ENCODE results near the gene SMC6.

SMC6 gene

DNA sequence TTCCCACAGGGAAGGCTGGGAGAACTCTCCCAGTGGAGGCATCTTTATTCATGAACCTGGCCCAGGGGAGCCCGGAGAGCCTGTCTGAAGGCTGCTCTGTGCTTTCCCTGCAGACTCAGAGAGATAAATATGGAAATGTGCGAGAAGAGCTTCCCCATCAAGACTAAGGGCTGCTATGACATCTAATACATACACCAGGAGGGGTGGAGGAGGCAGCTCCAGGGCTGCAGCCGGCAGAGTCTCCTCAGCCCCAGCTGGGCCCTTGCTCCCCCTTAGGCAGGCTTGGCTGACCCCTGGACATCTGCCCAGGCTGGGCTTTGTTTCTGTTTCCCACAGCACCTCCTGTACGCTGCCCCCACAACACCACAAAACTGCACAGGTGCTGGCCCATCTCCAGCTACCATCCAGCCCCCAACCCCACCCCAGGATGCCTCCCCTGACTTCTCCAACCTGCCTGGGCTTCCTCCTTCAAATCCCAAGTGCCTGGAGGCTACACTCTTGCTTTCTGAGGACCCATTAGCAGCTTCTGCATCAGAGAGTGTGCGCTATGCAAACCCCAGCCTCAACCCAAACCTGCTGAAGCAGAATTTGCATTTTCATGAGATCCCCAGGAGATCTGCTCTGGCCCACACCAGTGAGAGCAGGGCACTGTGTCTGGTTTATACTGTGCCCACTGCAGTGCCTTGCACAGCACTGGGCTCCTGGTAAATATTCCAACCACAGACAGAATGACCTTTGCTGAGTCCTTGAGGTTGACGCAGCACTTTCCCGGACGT is 116.3 kb downstream of the SMC6 start:
- no peaks in the 10 kb centered on the region for H3K4me1 Mint-ChIP-seq (ENCODE audit: low read depth)
- H3K36me3 Mint-ChIP-seq (ENCODE audit: low read depth), result no peaks in the 10 kb centered on the region
- no peak overlapping the region for H3K27ac Mint-ChIP-seq
- H3K9me3 Mint-ChIP-seq, result no peaks in the 10 kb centered on the region
- DNase-seq, result no peak
- no peaks in the 10 kb centered on the region for H3K27me3 Mint-ChIP-seq
- no peak overlapping the region for H3K4me3 Mint-ChIP-seq

- H3K27me3 Mint-ChIP-seq, result no peaks in the 10 kb centered on the region
- DNase-seq, result no peak
- no peaks in the 10 kb centered on the region for H3K4me1 Mint-ChIP-seq (ENCODE audit: low read depth)
- H3K27ac Mint-ChIP-seq, result no peak overlapping the region
- H3K4me3 Mint-ChIP-seq, result no peak overlapping the region
- H3K36me3 Mint-ChIP-seq (ENCODE audit: low read depth), result no peaks in the 10 kb centered on the region
- H3K9me3 Mint-ChIP-seq, result no peaks in the 10 kb centered on the region
These were observed 117.4 kb downstream of the SMC6 start for GRCh38 chr2:17636257-17636656.

DNA sequence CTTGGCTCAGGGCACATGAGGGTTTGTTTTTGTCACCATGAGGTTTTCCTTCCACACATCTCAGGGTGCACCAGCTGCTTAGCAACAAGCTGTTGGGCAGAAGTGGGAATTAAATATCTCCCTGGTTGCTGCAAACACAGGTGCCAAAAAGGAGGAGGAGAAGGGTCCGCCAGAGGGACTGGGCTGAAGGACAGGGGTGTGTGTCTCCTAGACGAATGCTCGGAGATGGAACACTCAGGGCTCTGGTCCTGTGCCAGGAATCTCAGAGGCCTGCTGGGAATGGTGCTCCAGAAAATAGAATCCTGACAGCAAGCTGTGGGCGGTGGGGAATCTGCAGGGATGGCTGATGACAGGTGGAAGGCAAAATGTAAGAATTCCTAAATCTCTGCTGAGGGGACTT is 118.6 kb downstream of the SMC6 start:
- Mint-ChIP-seq H3K9me3 (no peaks in the 10 kb centered on the region), H3K27me3 (no peaks in the 10 kb centered on the region)

DNA sequence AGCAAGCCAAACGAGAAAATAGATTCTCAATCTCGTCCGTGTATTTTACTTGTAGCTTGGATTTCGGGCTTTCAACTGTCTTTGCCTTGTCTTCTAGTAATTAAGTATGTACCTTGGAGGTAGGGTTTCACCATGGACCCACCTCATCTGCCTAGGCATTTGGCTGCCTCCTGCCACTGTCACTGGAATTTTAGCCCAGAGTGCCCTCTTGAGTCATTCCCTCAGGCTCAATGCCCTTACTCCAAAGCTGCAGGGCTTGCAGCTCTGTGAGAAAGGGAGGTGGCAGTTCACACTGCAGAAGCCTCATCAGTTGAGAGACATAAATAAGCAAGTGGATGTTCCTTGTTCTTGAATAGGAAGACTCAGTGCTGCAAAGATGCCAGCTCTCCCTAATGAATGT is 123.5 kb downstream of the SMC6 start:
- no peaks in the 10 kb centered on the region for H3K4me1 Mint-ChIP-seq (ENCODE audit: low read depth)
- H3K9me3 Mint-ChIP-seq, result no peaks in the 10 kb centered on the region
- peaks cover 3% of the 10 kb centered on the region for H3K27me3 Mint-ChIP-seq
- no peaks in the 10 kb centered on the region for H3K36me3 Mint-ChIP-seq (ENCODE audit: low read depth)
- H3K4me3 Mint-ChIP-seq, result no peak overlapping the region
- no peak overlapping the region for H3K27ac Mint-ChIP-seq
- DNase-seq, result no peak

More for the DNA sequence above, 118.6 kb downstream of the SMC6 start:
- no peaks in the 10 kb centered on the region for H3K4me1 Mint-ChIP-seq (ENCODE audit: low read depth)
- H3K4me3 Mint-ChIP-seq, result no peak overlapping the region
- no peaks in the 10 kb centered on the region for H3K36me3 Mint-ChIP-seq (ENCODE audit: low read depth)
- H3K27ac Mint-ChIP-seq, result no peak overlapping the region
- DNase-seq, result no peak

- Mint-ChIP-seq H3K4me1 (ENCODE audit: low read depth) (no peaks in the 10 kb centered on the region), H3K36me3 (ENCODE audit: low read depth) (no peaks in the 10 kb centered on the region), H3K9me3 (no peaks in the 10 kb centered on the region), H3K27ac (no peak overlapping the region), H3K4me3 (no peak overlapping the region), H3K27me3 (peaks cover 7% of the 10 kb centered on the region)
- no peak for DNase-seq
These were observed 125.0 kb downstream of the SMC6 start for GRCh38 chr2:17628349-17629261.

DNA sequence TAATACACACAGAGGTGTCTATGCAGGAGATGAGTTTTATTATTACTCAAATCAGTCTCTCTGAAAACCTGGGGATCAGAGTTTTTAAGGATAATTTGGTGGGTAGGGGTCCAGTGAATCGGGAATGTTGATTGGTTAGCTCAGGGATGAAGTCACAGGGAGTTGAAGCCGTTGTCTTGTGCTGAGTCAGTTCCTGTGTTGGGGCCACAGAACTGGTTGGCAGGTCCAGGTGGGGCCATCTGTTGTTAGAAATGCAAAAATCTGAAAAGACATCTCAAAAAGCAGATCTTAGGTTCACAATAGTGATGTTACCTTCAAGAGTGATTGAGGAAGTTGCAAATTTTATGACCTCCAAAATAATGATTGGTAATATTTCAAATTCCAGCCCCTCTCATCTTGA is 126.2 kb downstream of the SMC6 start:
- no peaks in the 10 kb centered on the region for H3K36me3 Mint-ChIP-seq (ENCODE audit: low read depth)
- H3K9me3 Mint-ChIP-seq, result no peaks in the 10 kb centered on the region
- no peak overlapping the region for H3K4me3 Mint-ChIP-seq
- H3K4me1 Mint-ChIP-seq (ENCODE audit: low read depth), result no peaks in the 10 kb centered on the region
- no peak for DNase-seq
- peaks cover 11% of the 10 kb centered on the region for H3K27me3 Mint-ChIP-seq
- H3K27ac Mint-ChIP-seq, result no peak overlapping the region

DNA sequence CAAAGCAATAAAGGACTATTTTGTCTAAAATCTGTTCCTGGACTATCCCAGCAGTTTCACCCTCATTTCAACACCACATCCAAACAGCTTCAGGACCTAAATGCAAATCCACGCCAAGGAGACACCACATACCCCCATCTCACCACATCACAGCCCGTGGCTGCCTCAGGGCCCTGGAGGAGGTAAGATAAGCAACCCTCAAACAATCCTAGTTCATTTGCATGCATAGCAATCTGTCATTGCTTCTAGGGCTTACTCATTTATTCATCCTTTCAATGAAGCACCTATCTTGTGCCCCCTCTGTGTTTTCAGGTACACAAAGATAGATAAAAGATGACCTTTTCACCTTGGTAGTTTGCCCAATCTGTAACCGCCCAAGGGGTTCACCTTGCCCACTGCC is 126.6 kb downstream of the SMC6 start:
- Mint-ChIP-seq H3K27ac (no peak overlapping the region), H3K9me3 (no peaks in the 10 kb centered on the region), H3K4me1 (ENCODE audit: low read depth) (no peaks in the 10 kb centered on the region), H3K27me3 (peaks cover 12% of the 10 kb centered on the region), H3K36me3 (ENCODE audit: low read depth) (no peaks in the 10 kb centered on the region), H3K4me3 (no peak overlapping the region)
- no peak for DNase-seq

GRCh38 chr2:17625446-17625845 is 128.2 kb downstream of the SMC6 start:
- DNase-seq, result no peak
- H3K4me1 Mint-ChIP-seq (ENCODE audit: low read depth), result no peaks in the 10 kb centered on the region

DNA sequence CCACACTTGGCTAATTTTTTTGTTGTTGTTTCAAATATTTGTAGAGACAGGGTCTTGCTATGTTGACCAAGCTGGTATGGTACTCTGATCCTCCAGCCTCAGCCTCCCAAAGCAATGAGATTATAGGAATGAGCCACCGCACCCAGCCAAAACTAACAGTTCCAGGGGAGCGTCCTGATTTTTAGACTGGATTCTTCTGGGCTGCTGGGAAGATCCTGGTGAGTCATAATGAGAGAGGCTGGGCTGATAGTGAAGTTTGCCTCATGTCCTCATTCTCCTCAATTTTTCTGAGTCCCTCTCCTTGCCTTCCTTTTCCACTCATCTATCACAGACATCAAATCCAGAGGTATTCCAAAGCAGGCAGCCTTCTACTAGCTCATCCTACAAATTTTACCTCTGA is 131.8 kb downstream of the SMC6 start:
- Mint-ChIP-seq H3K27ac (no peak overlapping the region), H3K27me3 (peaks cover 28% of the 10 kb centered on the region), H3K36me3 (ENCODE audit: low read depth) (no peaks in the 10 kb centered on the region), H3K9me3 (no peaks in the 10 kb centered on the region), H3K4me1 (ENCODE audit: low read depth) (no peaks in the 10 kb centered on the region), H3K4me3 (no peak overlapping the region)
- no peak for DNase-seq

More at GRCh38 chr2:17625446-17625845, 128.2 kb downstream of the SMC6 start:
- H3K9me3 Mint-ChIP-seq, result no peaks in the 10 kb centered on the region
- H3K36me3 Mint-ChIP-seq (ENCODE audit: low read depth), result no peaks in the 10 kb centered on the region
- H3K4me3 Mint-ChIP-seq, result no peak overlapping the region
- no peak overlapping the region for H3K27ac Mint-ChIP-seq
- H3K27me3 Mint-ChIP-seq, result peaks cover 23% of the 10 kb centered on the region

GRCh38 chr2:17620841-17621240 is 132.8 kb downstream of the SMC6 start:
- no peak for DNase-seq
- H3K27ac Mint-ChIP-seq, result no peak overlapping the region
- H3K4me3 Mint-ChIP-seq, result no peak overlapping the region
- no peaks in the 10 kb centered on the region for H3K4me1 Mint-ChIP-seq (ENCODE audit: low read depth)
- no peaks in the 10 kb centered on the region for H3K9me3 Mint-ChIP-seq
- peaks cover 25% of the 10 kb centered on the region for H3K27me3 Mint-ChIP-seq
- H3K36me3 Mint-ChIP-seq (ENCODE audit: low read depth), result no peaks in the 10 kb centered on the region

- DNase-seq, result no peak
- H3K27ac Mint-ChIP-seq, result no peak overlapping the region
- H3K27me3 Mint-ChIP-seq, result peaks cover 25% of the 10 kb centered on the region
- H3K9me3 Mint-ChIP-seq, result no peaks in the 10 kb centered on the region
- H3K36me3 Mint-ChIP-seq (ENCODE audit: low read depth), result no peaks in the 10 kb centered on the region
- no peaks in the 10 kb centered on the region for H3K4me1 Mint-ChIP-seq (ENCODE audit: low read depth)
- H3K4me3 Mint-ChIP-seq, result no peak overlapping the region
These were observed 133.3 kb downstream of the SMC6 start for GRCh38 chr2:17620280-17620679.

GRCh38 chr2:17617955-17618354 is 135.7 kb downstream of the SMC6 start:
- no peaks in the 10 kb centered on the region for H3K9me3 Mint-ChIP-seq
- no peaks in the 10 kb centered on the region for H3K4me1 Mint-ChIP-seq (ENCODE audit: low read depth)
- peaks cover 28% of the 10 kb centered on the region for H3K27me3 Mint-ChIP-seq
- no peaks in the 10 kb centered on the region for H3K36me3 Mint-ChIP-seq (ENCODE audit: low read depth)
- no peak for DNase-seq
- H3K27ac Mint-ChIP-seq, result no peak overlapping the region
- no peak overlapping the region for H3K4me3 Mint-ChIP-seq

DNA sequence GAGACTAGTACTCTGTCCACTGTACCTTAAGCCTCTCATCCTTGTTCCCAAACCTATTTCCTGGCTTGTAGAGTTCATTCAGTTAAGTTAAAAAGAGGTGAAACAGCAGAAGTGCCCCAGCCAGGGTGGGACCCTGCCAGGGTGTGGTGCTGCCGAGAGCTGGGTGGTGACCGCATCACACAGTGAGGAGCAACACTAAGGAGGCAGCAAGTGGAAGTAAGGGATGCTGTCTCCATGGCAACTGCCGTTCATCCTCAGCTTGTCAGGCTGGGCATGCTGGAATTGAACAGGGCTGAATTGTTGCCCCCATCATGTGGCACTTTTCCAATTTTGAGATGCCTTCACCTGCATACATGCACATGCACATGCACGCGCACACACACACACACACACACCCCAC is 136.1 kb downstream of the SMC6 start:
- no peak for DNase-seq
- no peak overlapping the region for H3K4me3 Mint-ChIP-seq
- no peak overlapping the region for H3K27ac Mint-ChIP-seq
- peaks cover 24% of the 10 kb centered on the region for H3K27me3 Mint-ChIP-seq
- H3K4me1 Mint-ChIP-seq (ENCODE audit: low read depth), result no peaks in the 10 kb centered on the region
- H3K36me3 Mint-ChIP-seq (ENCODE audit: low read depth), result no peaks in the 10 kb centered on the region
- H3K9me3 Mint-ChIP-seq, result no peaks in the 10 kb centered on the region

DNA sequence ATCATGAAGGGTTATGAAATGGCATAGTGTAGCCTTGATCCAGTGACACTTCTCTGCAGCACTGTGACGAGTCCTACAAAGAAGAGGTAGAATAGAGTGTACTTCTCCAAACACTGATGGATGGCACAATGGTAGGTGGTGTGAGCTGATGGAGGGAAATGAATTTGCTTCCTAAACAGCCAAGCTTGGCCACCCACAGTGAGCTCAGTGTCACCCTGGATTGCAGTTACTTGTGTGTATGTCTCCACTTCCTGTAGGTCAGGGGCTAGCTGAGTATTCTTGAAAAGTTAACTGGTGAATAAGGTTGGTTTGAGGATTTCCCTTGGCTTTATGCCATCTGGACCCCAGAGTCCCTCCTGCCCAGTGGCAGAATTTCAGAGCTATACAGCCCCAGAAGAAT is 137.2 kb downstream of the SMC6 start:
- DNase-seq, result no peak
- H3K27me3 Mint-ChIP-seq, result peaks cover 19% of the 10 kb centered on the region
- H3K27ac Mint-ChIP-seq, result no peak overlapping the region
- no peaks in the 10 kb centered on the region for H3K9me3 Mint-ChIP-seq
- H3K36me3 Mint-ChIP-seq (ENCODE audit: low read depth), result no peaks in the 10 kb centered on the region
- H3K4me1 Mint-ChIP-seq (ENCODE audit: low read depth), result no peaks in the 10 kb centered on the region
- H3K4me3 Mint-ChIP-seq, result no peak overlapping the region

- no peaks in the 10 kb centered on the region for H3K36me3 Mint-ChIP-seq (ENCODE audit: low read depth)
- H3K27ac Mint-ChIP-seq, result no peak overlapping the region
- no peaks in the 10 kb centered on the region for H3K9me3 Mint-ChIP-seq
- H3K4me3 Mint-ChIP-seq, result no peak overlapping the region
- no peak for DNase-seq
- H3K27me3 Mint-ChIP-seq, result peaks cover 13% of the 10 kb centered on the region
- H3K4me1 Mint-ChIP-seq (ENCODE audit: low read depth), result no peaks in the 10 kb centered on the region
These were observed 137.8 kb downstream of the SMC6 start for GRCh38 chr2:17615728-17616351.

Data from activated T-cell treated with anti-CD3 and anti-CD28 coated beads, Interleukin-2, amount 50 U/mL, for 24 hours (primary cell).